Measurements from ENCODE around the gene RNF7. TPM values are rescaled to one million over a fixed set of nuclear protein-coding genes. Genes with fewer than 3 reads are reported as not detected.

RNF7 gene
- total and polyA plus RNA-seq, 9 of the 15 experiments (the other 6 are each of a cell fraction or from before 2014, with no cell fraction given), result 38.8 to 133 (median 80.5) TPM

- POLR2A ChIA-PET, result interaction anchor here (0.9 kb wide), 1 partner anchor 200 kb away, joined by 4 read pairs; no protein-coding TSS in a partner anchor
- in situ Hi-C loops (cut with MboI), result no loop called here
- Histone ChIP-seq H3K4me2 (ENCODE audit: insufficient read depth, low read length) (no peak overlapping the region), H3K36me3 (ENCODE audit: control insufficient read depth, insufficient read depth, low read length) (no peaks in the 10 kb centered on the region), H3K4me1 (replicated peaks in 1 of 2; ENCODE audit: control insufficient read depth in 2 of 2, insufficient read depth in 2 of 2, low read length in 2 of 2) (peaks cover 0 to 5% of the 10 kb centered on the region in 2 experiments; a peak in 2 of 5 replicates), H3K27ac (ENCODE audit: extremely low read depth, low read depth, low read length) (no peak overlapping the region), H3K9me3 (replicated peaks; ENCODE audit: control insufficient read depth, insufficient read depth, low read depth, low read length) (no peaks in the 10 kb centered on the region), H3K27me3 (ENCODE audit: control insufficient read depth in 2 of 2, insufficient read depth in 2 of 2, low read length in 2 of 2) (no peaks in the 10 kb centered on the region), H3K79me2 (ENCODE audit: control insufficient read depth, insufficient read depth, low read length) (no peaks in the 10 kb centered on the region), H4K20me1 (replicated peaks; ENCODE audit: control insufficient read depth, insufficient read depth, low read length) (no peaks in the 10 kb centered on the region), H3K9me1 (ENCODE audit: control insufficient read depth, insufficient read depth, low read length) (no peaks in the 10 kb centered on the region), H2AFZ (ENCODE audit: low read depth, low read length) (no peak overlapping the region), H3K4me3 (no peak overlapping the region), H3K9ac (ENCODE audit: insufficient read depth in 1 of 2, low read depth in 2 of 2, low read length in 2 of 2) (no peak overlapping the region)
- TF ChIP-seq SRF (CRISPR knock-in tag; IDR thresholded peaks at IDR 0.05), result 0 out of 4 replicates have a peak, but pooled peaks of 1 of the 2 experiments have one; percentile 35
- no peak for TF ChIP-seq POU5F1 (IDR thresholded peaks at IDR 0.05; ENCODE audit: borderline replicate concordance, low read depth, low read length, partially characterized antibody)
- TF ChIP-seq ZBTB40 (IDR thresholded peaks at IDR 0.05), result peak; percentile 64; the same call in 1 of the 2 replicates
- no peak for TF ChIP-seq ZBTB40 (CRISPR knock-in tag; IDR thresholded peaks at IDR 0.05)
- WGBS (ENCODE audit: insufficient coverage, low coverage, missing lambda C conversion rate), result 29% methylated on average over 2 of the region's 2 CpGs
- no peak for ATAC-seq
- DNase-seq (ENCODE audit: extremely low read depth in 1 of 4, low spot score in 3 of 4), result no peak
- intact Hi-C loops (cut with micrococcal nuclease), result no loop called here
- no peak for FAIRE-seq
- CTCF ChIA-PET (ENCODE audit: low intra/inter-chr PET ratio), result no interaction called here
- BruUV-seq (replicated peaks), result no TSS peak
These were observed 30.3 kb upstream of the RNF7 start for GRCh38 chr3:141707741-141708203.

Data from K562 (cell line).